GM21825 (cell line): ENCODE results near the gene PPP2R2C.

ENCODE experiments used
- ATAC-seq: cut with Tn5 transposase; IDR thresholded peaks from one replicate; pipeline ENCODE4 v1.9.1; 2021; ENCODE audit warnings: mild to moderate bottlenecking, moderate library complexity; ENCODE audit not compliant: unreplicated experiment

The PPP2R2C gene

GRCh38 chr4:6449746-6450369, 22.6 kb downstream of the PPP2R2C start:
- ATAC-seq = no peak

- ATAC-seq = no peak
Measured at GRCh38 chr4:6449335-6449734, 23.1 kb downstream of the PPP2R2C start.

GRCh38 chr4:6448476-6449170, 23.8 kb downstream of the PPP2R2C start:
- ATAC-seq = no peak

- ATAC-seq = no peak
Measured at GRCh38 chr4:6447672-6448171, 24.7 kb downstream of the PPP2R2C start.

GRCh38 chr4:6446538-6447451, 25.6 kb downstream of the PPP2R2C start:
- ATAC-seq = no peak

- no peak for ATAC-seq
Measured at GRCh38 chr4:6446130-6446482, 26.3 kb downstream of the PPP2R2C start.

GRCh38 chr4:6445403-6446129, 26.8 kb downstream of the PPP2R2C start:
- ATAC-seq = no peak

GRCh38 chr4:6444582-6444981, 27.8 kb downstream of the PPP2R2C start:
- ATAC-seq = no peak

- no peak for ATAC-seq
Measured at GRCh38 chr4:6443035-6444023, 29.1 kb downstream of the PPP2R2C start.

GRCh38 chr4:6442555-6442954, 29.9 kb downstream of the PPP2R2C start:
- ATAC-seq = no peak

- no peak for ATAC-seq
Measured at GRCh38 chr4:6441758-6442157, 30.7 kb downstream of the PPP2R2C start.

- ATAC-seq = no peak
Measured at GRCh38 chr4:6441202-6441582, 31.2 kb downstream of the PPP2R2C start.

GRCh38 chr4:6440506-6441201, 31.8 kb downstream of the PPP2R2C start:
- ATAC-seq = no peak

- no peak for ATAC-seq
Measured at GRCh38 chr4:6439120-6439762, 33.2 kb downstream of the PPP2R2C start.

GRCh38 chr4:6437826-6438238, 34.6 kb downstream of the PPP2R2C start:
- ATAC-seq = no peak

- ATAC-seq = no peak
Measured at GRCh38 chr4:6435010-6435409, 37.4 kb downstream of the PPP2R2C start.

GRCh38 chr4:6430927-6431326, 41.5 kb downstream of the PPP2R2C start:
- ATAC-seq = no peak

- no peak for ATAC-seq
Measured at GRCh38 chr4:6427439-6428090, 44.8 kb downstream of the PPP2R2C start.
